ENCODE data around the gene PDE6B. TPM values are rescaled to one million over a fixed set of nuclear protein-coding genes. Genes with fewer than 3 reads are reported as not detected.

PDE6B gene
- total RNA-seq, 1 donor, result not detected

DNA sequence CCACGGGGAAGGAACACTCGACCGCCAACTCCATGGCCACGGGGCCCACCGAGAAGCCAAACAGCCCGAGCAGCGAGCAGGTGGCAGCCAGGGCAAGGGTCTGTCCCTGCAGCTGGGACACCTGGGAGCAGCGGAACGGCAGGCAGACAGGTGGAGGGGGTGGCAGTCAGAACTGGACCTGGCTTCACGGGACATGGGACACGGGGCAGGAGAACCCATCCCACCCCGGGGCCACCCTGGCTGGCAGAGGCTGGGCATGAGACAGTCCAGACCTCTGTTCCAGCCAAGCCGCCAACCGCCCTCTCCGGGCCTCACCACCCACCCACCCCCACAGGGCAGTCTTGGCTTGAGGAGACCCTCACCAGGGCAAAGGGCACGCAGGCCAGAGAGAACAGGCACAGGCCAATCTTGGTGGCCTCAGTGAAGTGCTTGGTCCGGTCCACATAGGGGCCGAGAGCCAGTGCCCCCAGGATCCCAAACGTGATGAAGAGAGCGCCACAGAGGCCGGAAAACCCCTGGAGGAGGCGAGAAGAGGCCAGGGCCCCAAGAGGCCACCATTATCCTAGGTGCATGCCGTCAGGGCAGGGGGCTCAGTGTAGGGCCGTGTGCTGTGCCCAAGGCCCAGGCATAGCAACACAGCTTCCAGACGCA, 58.0 kb downstream of the PDE6B start:
- Histone ChIP-seq H3K79me2 (ENCODE audit: insufficient read depth, low read length) (no peaks in the 10 kb centered on the region), H3K9me3 (ENCODE audit: low read depth, low read length) (no peaks in the 10 kb centered on the region), H3K4me3 (ENCODE audit: insufficient read depth, low read length) (no peak overlapping the region), H3K27me3 (ENCODE audit: insufficient read depth, low read length) (no peaks in the 10 kb centered on the region), H3K36me3 (ENCODE audit: insufficient read depth, low read length) (no peaks in the 10 kb centered on the region), H3K4me1 (ENCODE audit: insufficient read depth, low read length) (peaks cover 28% of the 10 kb centered on the region), H4K20me1 (ENCODE audit: insufficient read depth, low read length) (peaks cover 7% of the 10 kb centered on the region), H3K27ac (ENCODE audit: low read depth, low read length) (no peak overlapping the region), H2AFZ (ENCODE audit: low read length) (no peak overlapping the region), H3K4me2 (ENCODE audit: insufficient read depth, low read length) (no peak overlapping the region)
- DNase-seq (ENCODE audit: insufficient read length, low spot score, missing footprints), result no peak
- TF ChIP-seq, protein P1, sequence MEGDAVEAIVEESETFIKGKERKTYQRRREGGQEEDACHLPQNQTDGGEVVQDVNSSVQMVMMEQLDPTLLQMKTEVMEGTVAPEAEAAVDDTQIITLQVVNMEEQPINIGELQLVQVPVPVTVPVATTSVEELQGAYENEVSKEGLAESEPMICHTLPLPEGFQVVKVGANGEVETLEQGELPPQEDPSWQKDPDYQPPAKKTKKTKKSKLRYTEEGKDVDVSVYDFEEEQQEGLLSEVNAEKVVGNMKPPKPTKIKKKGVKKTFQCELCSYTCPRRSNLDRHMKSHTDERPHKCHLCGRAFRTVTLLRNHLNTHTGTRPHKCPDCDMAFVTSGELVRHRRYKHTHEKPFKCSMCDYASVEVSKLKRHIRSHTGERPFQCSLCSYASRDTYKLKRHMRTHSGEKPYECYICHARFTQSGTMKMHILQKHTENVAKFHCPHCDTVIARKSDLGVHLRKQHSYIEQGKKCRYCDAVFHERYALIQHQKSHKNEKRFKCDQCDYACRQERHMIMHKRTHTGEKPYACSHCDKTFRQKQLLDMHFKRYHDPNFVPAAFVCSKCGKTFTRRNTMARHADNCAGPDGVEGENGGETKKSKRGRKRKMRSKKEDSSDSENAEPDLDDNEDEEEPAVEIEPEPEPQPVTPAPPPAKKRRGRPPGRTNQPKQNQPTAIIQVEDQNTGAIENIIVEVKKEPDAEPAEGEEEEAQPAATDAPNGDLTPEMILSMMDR (IDR thresholded peaks at IDR 0.05; ENCODE audit: extremely low read depth, low read depth, low read length), result no peak

DNA sequence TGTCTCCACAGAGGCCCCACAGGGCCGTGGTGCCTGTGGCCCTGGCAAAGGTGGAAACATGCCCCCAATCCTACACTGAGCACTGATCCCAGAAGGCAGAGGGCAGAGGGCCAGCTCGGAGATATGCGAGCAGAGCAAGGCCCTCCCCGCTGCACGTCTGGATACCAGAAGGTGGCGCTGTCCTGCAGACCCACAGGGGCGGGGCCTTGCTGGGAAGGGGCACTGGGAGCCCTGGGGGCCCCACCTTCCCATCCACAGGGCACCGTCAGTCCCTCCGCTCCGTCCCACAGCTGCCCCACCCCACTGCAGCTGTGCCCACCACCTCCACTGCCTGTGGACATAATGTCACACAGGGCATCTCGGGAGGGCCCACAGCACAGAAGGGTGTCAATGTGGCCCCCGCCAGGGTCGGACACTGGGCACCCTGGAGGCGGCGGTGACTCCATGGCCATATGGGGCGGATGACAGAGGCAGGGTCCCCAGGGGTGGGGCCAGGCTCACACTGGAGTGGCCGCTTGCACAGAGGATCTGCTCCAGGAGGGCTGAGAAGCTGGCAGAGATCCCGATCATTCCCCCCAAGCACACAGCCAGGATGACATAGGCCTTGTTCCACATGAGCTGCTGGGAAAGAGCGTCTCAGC, 58.7 kb downstream of the PDE6B start:
- TF ChIP-seq, protein P1 (IDR thresholded peaks at IDR 0.05; ENCODE audit: extremely low read depth, low read depth, low read length), result peak; percentile 72
- Histone ChIP-seq H3K27me3 (ENCODE audit: insufficient read depth, low read length) (no peaks in the 10 kb centered on the region), H3K79me2 (ENCODE audit: insufficient read depth, low read length) (no peaks in the 10 kb centered on the region), H3K4me2 (ENCODE audit: insufficient read depth, low read length) (no peak overlapping the region), H4K20me1 (ENCODE audit: insufficient read depth, low read length) (peaks cover 6% of the 10 kb centered on the region), H3K4me3 (ENCODE audit: insufficient read depth, low read length) (no peak overlapping the region), H3K9me3 (ENCODE audit: low read depth, low read length) (no peaks in the 10 kb centered on the region), H3K27ac (ENCODE audit: low read depth, low read length) (no peak overlapping the region), H2AFZ (ENCODE audit: low read length) (no peak overlapping the region), H3K36me3 (ENCODE audit: insufficient read depth, low read length) (no peaks in the 10 kb centered on the region), H3K4me1 (ENCODE audit: insufficient read depth, low read length) (peaks cover 32% of the 10 kb centered on the region)
- DNase-seq (ENCODE audit: insufficient read length, low spot score, missing footprints), result peak; percentile 99

DNA sequence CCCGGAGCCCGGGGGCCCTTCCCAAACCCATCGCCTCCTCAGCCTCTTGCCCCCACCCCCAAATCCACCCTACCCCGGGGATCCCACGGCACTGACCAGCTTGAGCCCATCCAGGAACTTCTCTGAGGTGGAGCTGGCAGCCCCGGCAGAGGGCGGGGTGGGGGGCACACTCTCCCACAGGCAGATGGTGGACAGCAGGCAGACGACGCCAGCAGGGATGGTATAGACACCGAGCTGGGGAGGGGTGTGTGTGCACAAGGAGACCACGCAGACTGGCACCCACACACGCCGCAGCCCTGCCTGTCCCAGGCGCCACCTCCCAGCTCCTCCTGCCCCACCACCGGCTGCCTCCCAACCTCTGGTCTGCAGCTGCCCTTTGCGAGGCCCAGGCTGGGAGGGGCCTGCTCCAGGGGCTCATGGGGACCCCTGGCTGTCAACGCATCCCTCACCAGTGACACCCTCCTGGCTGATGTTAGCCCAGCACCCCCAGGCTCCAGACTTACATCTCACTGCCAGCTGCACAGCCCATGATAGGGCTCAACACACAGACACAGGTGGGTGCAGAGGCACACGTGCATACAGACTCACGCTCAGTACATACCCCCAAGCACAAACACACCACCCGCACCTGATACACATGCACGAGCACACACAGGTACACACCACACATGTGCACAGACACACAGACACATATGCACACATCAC, 59.4 kb downstream of the PDE6B start:
- Histone ChIP-seq H3K27me3 (ENCODE audit: insufficient read depth, low read length) (no peaks in the 10 kb centered on the region), H3K4me2 (ENCODE audit: insufficient read depth, low read length) (no peak overlapping the region), H3K4me1 (ENCODE audit: insufficient read depth, low read length) (peaks cover 39% of the 10 kb centered on the region), H3K9me3 (ENCODE audit: low read depth, low read length) (no peaks in the 10 kb centered on the region), H3K79me2 (ENCODE audit: insufficient read depth, low read length) (no peaks in the 10 kb centered on the region), H3K36me3 (ENCODE audit: insufficient read depth, low read length) (no peaks in the 10 kb centered on the region), H3K27ac (ENCODE audit: low read depth, low read length) (no peak overlapping the region), H3K4me3 (ENCODE audit: insufficient read depth, low read length) (no peak overlapping the region), H4K20me1 (ENCODE audit: insufficient read depth, low read length) (peaks cover 6% of the 10 kb centered on the region), H2AFZ (ENCODE audit: low read length) (no peak overlapping the region)
- DNase-seq (ENCODE audit: insufficient read length, low spot score, missing footprints), result no peak
- TF ChIP-seq, protein P1 (IDR thresholded peaks at IDR 0.05; ENCODE audit: extremely low read depth, low read depth, low read length), result no peak
